Measurements from ENCODE around the gene IL3RA.

IL3RA gene

GRCh38 chrX:1425381-1425780, 88.8 kb downstream of the IL3RA start:
- peak; percentile 1 for DNase-seq (ENCODE audit: low spot score)

GRCh38 chrX:1426321-1426720, 89.7 kb downstream of the IL3RA start:
- DNase-seq (ENCODE audit: low spot score), result peak; percentile 4

- peak; percentile 3 for DNase-seq (ENCODE audit: low spot score)
Measured at GRCh38 chrX:1427756-1428155, 91.2 kb downstream of the IL3RA start.

- DNase-seq (ENCODE audit: low spot score), result no peak
Measured at GRCh38 chrX:1430451-1430850, 93.9 kb downstream of the IL3RA start.

Measured in AG20443 (cell line).